ENCODE results near the gene ONECUT3. TPM values are rescaled to one million over a fixed set of nuclear protein-coding genes. Genes with fewer than 3 reads are reported as not detected.

ONECUT3 gene
- total RNA-seq, 4 donors from 2014 or later = not detected

GRCh38 chr19:1762243-1763117 is 9.2 kb downstream of the ONECUT3 start:
- DNase-seq (ENCODE audit: low spot score in 2 of 2) = no peak
- Histone ChIP-seq H3K4me3 (no peak overlapping the region), H3K27ac (no peak overlapping the region), H3K27me3 (peaks cover 3 to 100% of the 10 kb centered on the region in 2 donors), H3K4me1 (peaks cover 0 to 14% (median 2%) of the 10 kb centered on the region in 4 donors), H3K36me3 (no peaks in the 10 kb centered on the region), H3K9me3 (no peaks in the 10 kb centered on the region)
- WGBS, 2 donors = 4 to 5% methylated on average over 33 to 42 of the region's 56 CpGs
- TF ChIP-seq CTCF (IDR thresholded peaks at IDR 0.05) (no peak), EP300 (IDR thresholded peaks at IDR 0.05) (no peak), POLR2A (IDR thresholded peaks at IDR 0.05) (no peak)

GRCh38 chr19:1763648-1764639 is 10.6 kb downstream of the ONECUT3 start:
- Histone ChIP-seq H3K36me3 (no peaks in the 10 kb centered on the region), H3K9me3 (no peaks in the 10 kb centered on the region), H3K27ac (no peak overlapping the region), H3K4me1 (peaks cover 0 to 6% (median 0%) of the 10 kb centered on the region in 4 donors), H3K4me3 (no peak overlapping the region), H3K27me3 (peaks cover 7 to 100% of the 10 kb centered on the region in 2 donors)
- no peak for TF ChIP-seq EP300 (IDR thresholded peaks at IDR 0.05)
- no peak for TF ChIP-seq POLR2A (IDR thresholded peaks at IDR 0.05)
- TF ChIP-seq CTCF (IDR thresholded peaks at IDR 0.05) = no peak
- no peak for DNase-seq (ENCODE audit: low spot score in 2 of 2)
- WGBS, 2 donors = 6 to 7% methylated on average over 39 of the region's 39 CpGs

DNA sequence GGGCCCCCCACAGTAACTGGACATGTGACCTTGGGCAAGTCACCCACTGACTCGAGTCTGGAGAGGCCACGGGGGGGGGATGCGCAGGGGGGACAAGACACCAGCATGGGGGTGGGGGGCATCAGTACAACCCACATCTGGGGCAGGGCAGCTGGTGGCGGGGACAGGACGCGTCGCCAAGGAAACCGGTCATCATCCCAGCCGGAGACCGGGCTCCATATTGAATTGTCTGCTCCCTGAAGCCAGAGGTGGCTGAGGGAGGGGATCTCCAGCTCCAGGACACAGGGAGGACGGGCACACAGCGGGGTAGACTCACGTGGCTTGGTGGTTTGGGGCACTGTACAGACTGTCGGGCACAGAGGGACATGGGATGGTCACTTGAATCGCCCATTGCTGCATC is 11.4 kb downstream of the ONECUT3 start:
- H3K27ac ChIP-seq = no peak overlapping the region
- WGBS, 2 donors = 9 to 11% methylated on average over 5 to 15 of the region's 15 CpGs
- peaks cover 0 to 1% (median 0%) of the 10 kb centered on the region in 4 donors for H3K9me3 ChIP-seq
- no peaks in the 10 kb centered on the region for H3K36me3 ChIP-seq
- no peak for DNase-seq (ENCODE audit: low spot score in 2 of 2)
- H3K27me3 ChIP-seq = peaks cover 5 to 100% of the 10 kb centered on the region in 2 donors
- no peak for TF ChIP-seq EP300 (IDR thresholded peaks at IDR 0.05)
- TF ChIP-seq POLR2A (IDR thresholded peaks at IDR 0.05) = no peak
- TF ChIP-seq CTCF (IDR thresholded peaks at IDR 0.05) = no peak
- H3K4me1 ChIP-seq = peaks cover 0 to 6% (median 0%) of the 10 kb centered on the region in 4 donors
- no peak overlapping the region for H3K4me3 ChIP-seq

DNA sequence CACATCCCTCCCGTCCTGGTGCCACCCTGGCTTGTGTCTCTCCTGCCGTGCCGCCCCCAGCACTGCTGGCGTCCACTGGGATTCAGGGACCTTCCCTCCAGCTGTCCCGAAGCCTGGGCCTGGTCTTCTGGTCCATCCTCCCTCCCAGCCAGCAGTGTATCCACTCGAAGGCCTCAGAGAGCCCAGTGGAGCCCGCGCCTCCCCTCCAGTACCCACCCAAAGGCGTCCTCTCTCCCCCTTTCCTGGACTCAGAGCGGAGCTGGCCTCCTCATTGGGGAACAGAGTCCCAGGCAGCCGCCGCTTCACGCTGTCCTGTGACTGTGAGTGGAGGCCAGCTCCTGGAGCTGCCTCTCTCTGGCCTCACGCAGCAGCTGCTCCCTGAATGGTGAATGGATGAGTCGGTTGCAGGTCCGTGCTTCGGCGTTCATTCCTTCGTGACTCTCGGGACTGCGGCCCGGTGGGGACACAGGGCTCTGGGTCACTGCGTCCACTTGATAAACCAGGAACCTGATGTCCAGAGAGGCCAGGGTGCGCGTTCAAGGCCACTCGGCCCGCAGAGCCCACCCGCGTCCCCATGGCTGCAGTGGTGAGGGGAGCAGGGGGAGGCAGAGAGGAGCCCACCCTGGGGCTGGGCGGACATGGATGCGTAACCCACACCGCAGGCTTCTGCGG is 12.1 kb downstream of the ONECUT3 start:
- Histone ChIP-seq H3K27ac (no peak overlapping the region), H3K9me3 (peaks cover 0 to 7% (median under 1%) of the 10 kb centered on the region in 4 donors), H3K36me3 (no peaks in the 10 kb centered on the region), H3K4me1 (peaks cover 0 to 6% (median 0%) of the 10 kb centered on the region in 4 donors), H3K27me3 (peaks cover 4 to 100% of the 10 kb centered on the region in 2 donors), H3K4me3 (no peak overlapping the region)
- TF ChIP-seq EP300 (IDR thresholded peaks at IDR 0.05) (no peak), CTCF (IDR thresholded peaks at IDR 0.05) (no peak), POLR2A (IDR thresholded peaks at IDR 0.05) (no peak)
- 8 to 17% methylated on average over 19 to 29 of the region's 33 CpGs for WGBS, 2 donors
- no peak for DNase-seq (ENCODE audit: low spot score in 2 of 2)
